Measurements from ENCODE around the gene BTRC. TPM values are rescaled to one million over a fixed set of nuclear protein-coding genes. Genes with fewer than 3 reads are reported as not detected.
"Not testable (repeated sequence)": the region's sequence is repeated elsewhere in the genome, so short reads cannot be mapped to it uniquely, and the experiment has no call there.

BTRC gene
- polyA plus RNA-seq, 6 donors from 2014 or later, result 6.0 to 13.4 (median 8.3) TPM

DNA sequence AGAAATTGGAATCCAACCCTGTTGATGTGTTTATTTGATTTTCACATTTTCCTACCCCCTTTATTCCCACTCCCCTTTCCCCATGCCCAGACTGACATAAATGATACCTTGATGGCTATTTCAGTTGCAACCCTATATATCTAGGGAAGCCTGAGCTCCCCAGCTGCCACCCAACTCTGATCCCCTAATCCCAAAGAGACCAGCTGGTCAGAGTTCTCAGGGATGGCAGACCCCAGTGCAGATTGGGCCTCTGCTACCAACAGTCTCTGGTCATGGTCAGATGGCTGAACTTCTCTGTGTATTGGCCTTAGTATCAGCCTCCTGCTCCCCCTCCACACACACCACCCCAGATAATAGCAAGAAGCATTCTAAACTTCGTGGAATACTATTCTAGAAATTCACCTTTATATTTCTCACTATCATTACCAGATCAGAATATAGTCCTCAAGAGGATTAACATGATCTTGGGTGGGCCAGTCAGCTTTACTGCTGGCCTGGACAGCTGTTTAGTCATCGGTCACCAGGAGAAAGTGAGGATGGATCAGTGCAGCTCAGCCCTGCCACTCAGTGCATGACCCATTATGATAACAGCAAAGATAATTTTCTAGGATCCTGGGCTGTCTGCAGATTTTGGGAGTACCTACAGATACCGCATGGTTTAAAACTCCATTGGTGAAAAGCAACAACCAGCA is 24.5 kb upstream of the BTRC start:
- H3K36me3 Mint-ChIP-seq, result peaks cover 0 to 4% of the 10 kb centered on the region in 2 donors
- peaks cover 0 to 8% (median 3%) of the 10 kb centered on the region in 7 donors for H3K9me3 Mint-ChIP-seq
- H3K27ac Mint-ChIP-seq, result no peak overlapping the region
- no peak for ATAC-seq (ENCODE audit: low read depth in 2 of 2)
- no peak overlapping the region for H3K4me3 Mint-ChIP-seq
- no peak for DNase-seq
- no peaks in the 10 kb centered on the region for H3K4me1 Mint-ChIP-seq
- H3K27me3 Mint-ChIP-seq, result peaks cover 40 to 68% (median 56%) of the 10 kb centered on the region in 3 donors

DNA sequence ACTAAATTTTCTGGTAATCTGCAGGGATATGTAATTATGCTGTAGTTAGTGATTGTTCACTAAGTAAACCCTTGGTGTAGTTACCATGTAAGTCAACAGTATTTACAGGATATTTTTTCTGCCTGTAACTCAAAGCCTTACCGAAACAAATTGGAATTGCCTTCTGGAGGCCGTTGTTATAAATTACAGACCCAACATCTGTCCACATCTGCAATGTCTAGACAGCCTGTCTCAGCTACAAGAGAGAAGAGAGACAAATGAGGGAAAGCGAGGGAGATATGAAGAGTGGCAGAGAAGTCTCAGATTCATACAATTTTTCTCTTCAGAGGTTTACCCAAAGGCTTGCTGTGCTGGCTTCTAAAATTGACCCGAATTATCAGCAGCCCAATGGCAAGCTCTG is 23.7 kb upstream of the BTRC start:
- no peak overlapping the region for H3K4me3 Mint-ChIP-seq

DNA sequence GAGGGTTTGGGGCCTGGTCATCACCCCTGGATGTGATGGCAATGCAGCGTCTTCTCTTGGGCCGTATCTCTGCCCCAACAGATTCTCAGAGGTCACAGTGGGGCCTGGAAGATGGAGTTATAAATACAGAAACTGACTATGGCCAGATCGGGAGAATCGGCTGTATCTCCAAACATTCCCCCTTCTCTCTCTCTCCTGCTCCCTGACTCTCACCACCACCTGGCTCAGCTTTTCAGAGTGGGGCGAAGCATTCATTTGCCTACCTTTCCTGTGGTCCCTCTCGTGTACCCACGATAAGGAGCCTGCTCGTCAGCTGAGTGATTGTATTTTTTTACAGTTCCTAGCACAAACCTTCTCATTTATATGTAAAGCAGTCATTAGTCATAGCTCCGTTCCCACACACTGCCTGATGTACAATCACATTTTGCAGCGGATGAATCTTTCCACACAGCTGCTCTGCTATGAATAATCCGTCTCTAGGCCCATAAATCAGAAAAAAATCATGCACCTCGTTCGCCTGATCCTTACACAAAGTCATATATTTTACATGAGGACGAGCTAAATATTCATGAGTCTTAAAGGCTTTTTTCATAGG is 23.2 kb upstream of the BTRC start:
- no peak for DNase-seq
- H3K27me3 Mint-ChIP-seq, result peaks cover 35 to 69% (median 49%) of the 10 kb centered on the region in 3 donors
- no peak overlapping the region for H3K4me3 Mint-ChIP-seq
- no peaks in the 10 kb centered on the region for H3K4me1 Mint-ChIP-seq
- ATAC-seq (ENCODE audit: low read depth in 2 of 2), result no peak
- H3K36me3 Mint-ChIP-seq, result peaks cover 0 to 4% of the 10 kb centered on the region in 2 donors
- H3K27ac Mint-ChIP-seq, result no peak overlapping the region
- peaks cover 0 to 8% (median 3%) of the 10 kb centered on the region in 7 donors for H3K9me3 Mint-ChIP-seq

More for the DNA sequence above, 23.7 kb upstream of the BTRC start:
- DNase-seq (no peak), ATAC-seq (ENCODE audit: low read depth in 2 of 2) (no peak)
- peaks cover 0 to 4% of the 10 kb centered on the region in 2 donors for H3K36me3 Mint-ChIP-seq
- peaks cover 38 to 69% (median 49%) of the 10 kb centered on the region in 3 donors for H3K27me3 Mint-ChIP-seq
- H3K4me1 Mint-ChIP-seq, result no peaks in the 10 kb centered on the region
- H3K9me3 Mint-ChIP-seq, result peaks cover 0 to 8% (median 3%) of the 10 kb centered on the region in 7 donors
- H3K27ac Mint-ChIP-seq, result no peak overlapping the region

GRCh38 chr10:101331956-101332355 is 22.0 kb upstream of the BTRC start:
- H3K9me3 Mint-ChIP-seq, result peaks cover 0 to 3% (median 0%) of the 10 kb centered on the region in 7 donors
- H3K27me3 Mint-ChIP-seq, result peaks cover 24 to 59% (median 44%) of the 10 kb centered on the region in 3 donors
- no peak overlapping the region for H3K27ac Mint-ChIP-seq
- no peak for DNase-seq
- no peak overlapping the region for H3K4me3 Mint-ChIP-seq
- H3K36me3 Mint-ChIP-seq, result peaks cover 0 to 3% of the 10 kb centered on the region in 2 donors
- no peaks in the 10 kb centered on the region for H3K4me1 Mint-ChIP-seq
- ATAC-seq (ENCODE audit: low read depth in 2 of 2), result no peak

- ATAC-seq (ENCODE audit: low read depth in 2 of 2); DNase-seq; H3K27ac Mint-ChIP-seq; H3K36me3 Mint-ChIP-seq; H3K9me3 Mint-ChIP-seq; H3K4me3 Mint-ChIP-seq; H3K4me1 Mint-ChIP-seq: not testable (repeated sequence)
- peaks cover 20 to 47% (median 40%) of the 10 kb centered on the region in 3 donors for H3K27me3 Mint-ChIP-seq
These were observed 19.7 kb upstream of the BTRC start for GRCh38 chr10:101334259-101334658.

- no peak overlapping the region for H3K27ac Mint-ChIP-seq
- H3K4me3 Mint-ChIP-seq, result no peak overlapping the region
- DNase-seq (no peak), ATAC-seq (ENCODE audit: low read depth in 2 of 2) (no peak)
- peaks cover 0 to 2% (median 0%) of the 10 kb centered on the region in 7 donors for H3K9me3 Mint-ChIP-seq
- no peaks in the 10 kb centered on the region for H3K4me1 Mint-ChIP-seq
- H3K27me3 Mint-ChIP-seq, result peaks cover 11 to 44% (median 34%) of the 10 kb centered on the region in 3 donors
- no peaks in the 10 kb centered on the region for H3K36me3 Mint-ChIP-seq
These were observed 17.6 kb upstream of the BTRC start for GRCh38 chr10:101336382-101336781.

DNA sequence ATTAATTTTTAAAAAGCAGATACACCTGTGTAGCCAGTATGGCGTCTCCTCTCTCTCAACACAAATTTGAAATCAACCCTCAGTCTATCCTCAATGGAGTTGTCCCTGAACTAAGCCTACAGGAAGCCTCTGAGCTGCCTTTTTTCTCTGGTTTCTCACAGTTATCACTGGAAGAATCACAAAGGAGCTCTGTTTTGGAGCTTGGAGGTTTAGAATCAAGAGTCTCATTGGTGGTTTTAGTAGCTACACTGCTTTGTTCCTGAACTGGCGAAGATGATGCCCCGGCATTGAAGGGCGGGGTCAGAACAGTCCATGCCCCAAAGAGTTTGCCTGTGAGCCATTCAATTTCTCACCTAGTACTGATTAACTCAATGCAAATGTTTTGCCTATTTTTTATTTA is 16.1 kb upstream of the BTRC start:
- no peak overlapping the region for H3K27ac Mint-ChIP-seq
- H3K9me3 Mint-ChIP-seq, result peaks cover 0 to 2% (median 0%) of the 10 kb centered on the region in 7 donors
- no peaks in the 10 kb centered on the region for H3K36me3 Mint-ChIP-seq
- DNase-seq, result no peak
- no peak for ATAC-seq (ENCODE audit: low read depth in 2 of 2)
- peaks cover 11 to 45% (median 28%) of the 10 kb centered on the region in 3 donors for H3K27me3 Mint-ChIP-seq
- H3K4me1 Mint-ChIP-seq, result no peaks in the 10 kb centered on the region
- no peak overlapping the region for H3K4me3 Mint-ChIP-seq

DNA sequence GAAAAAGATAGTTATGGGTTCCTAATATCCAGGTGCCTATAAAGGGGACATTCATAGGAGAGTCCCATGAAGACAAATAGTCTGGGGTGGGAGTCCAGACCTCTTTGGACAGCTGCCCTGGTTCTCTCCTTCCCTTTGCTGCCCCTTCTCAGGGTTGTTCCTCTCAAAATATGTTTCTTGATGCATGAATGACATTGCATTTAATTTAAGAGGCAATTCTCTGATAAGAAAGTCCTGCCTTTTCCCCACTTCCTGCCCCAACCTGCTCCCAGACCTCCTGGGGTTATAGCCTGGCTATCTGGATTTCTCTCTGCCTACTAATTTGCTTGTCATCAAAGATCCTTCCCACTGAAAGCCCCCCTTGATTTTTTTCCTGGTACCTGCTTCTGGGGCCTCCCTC is 12.5 kb upstream of the BTRC start:
- peaks cover 19 to 37% (median 27%) of the 10 kb centered on the region in 3 donors for H3K27me3 Mint-ChIP-seq
- H3K9me3 Mint-ChIP-seq, result peaks cover 0 to 2% (median 0%) of the 10 kb centered on the region in 7 donors
- no peak overlapping the region for H3K4me3 Mint-ChIP-seq
- no peaks in the 10 kb centered on the region for H3K36me3 Mint-ChIP-seq
- no peaks in the 10 kb centered on the region for H3K4me1 Mint-ChIP-seq
- no peak overlapping the region for H3K27ac Mint-ChIP-seq
- DNase-seq, result no peak
- no peak for ATAC-seq (ENCODE audit: low read depth in 2 of 2)

DNA sequence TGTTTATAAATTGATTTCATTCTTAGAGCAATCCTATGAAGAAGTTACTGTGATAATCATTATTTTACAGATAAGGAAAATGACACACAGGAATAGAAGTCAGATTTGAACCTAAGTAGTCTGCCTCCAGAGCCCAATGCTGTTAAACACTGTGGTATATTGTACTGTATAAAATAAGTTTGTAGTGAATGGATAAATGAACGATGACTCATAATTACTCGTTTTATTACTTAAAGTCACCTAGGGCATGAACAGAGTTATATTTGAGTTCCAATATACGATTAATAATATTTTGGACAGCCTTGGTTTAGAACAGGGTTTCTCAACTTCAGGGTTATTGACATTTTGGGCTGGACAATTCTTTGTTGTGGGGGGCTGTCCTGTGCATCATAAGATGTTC is 7.8 kb upstream of the BTRC start:
- Mint-ChIP-seq H3K4me1 (no peaks in the 10 kb centered on the region), H3K9me3 (peaks cover 0 to 1% (median 0%) of the 10 kb centered on the region in 7 donors), H3K4me3 (no peak overlapping the region), H3K27me3 (peaks cover 23 to 35% (median 35%) of the 10 kb centered on the region in 3 donors), H3K36me3 (no peaks in the 10 kb centered on the region), H3K27ac (no peak overlapping the region)
- ATAC-seq (ENCODE audit: low read depth in 2 of 2), result no peak
- no peak for DNase-seq

- H3K36me3 Mint-ChIP-seq, result no peaks in the 10 kb centered on the region
- peaks cover 10 to 21% (median 21%) of the 10 kb centered on the region in 3 donors for H3K4me1 Mint-ChIP-seq
- peaks cover 18 to 33% (median 27%) of the 10 kb centered on the region in 3 donors for H3K27me3 Mint-ChIP-seq
- ATAC-seq (ENCODE audit: low read depth in 2 of 2) (no peak), DNase-seq (no peak)
- peak overlapping the region in 1 of 8 donors; percentile 24 for H3K4me3 Mint-ChIP-seq
- peaks cover 0 to 1% (median 0%) of the 10 kb centered on the region in 7 donors for H3K9me3 Mint-ChIP-seq
- H3K27ac Mint-ChIP-seq, result no peak overlapping the region
These were observed 2.9 kb upstream of the BTRC start for GRCh38 chr10:101351017-101351416.

DNA sequence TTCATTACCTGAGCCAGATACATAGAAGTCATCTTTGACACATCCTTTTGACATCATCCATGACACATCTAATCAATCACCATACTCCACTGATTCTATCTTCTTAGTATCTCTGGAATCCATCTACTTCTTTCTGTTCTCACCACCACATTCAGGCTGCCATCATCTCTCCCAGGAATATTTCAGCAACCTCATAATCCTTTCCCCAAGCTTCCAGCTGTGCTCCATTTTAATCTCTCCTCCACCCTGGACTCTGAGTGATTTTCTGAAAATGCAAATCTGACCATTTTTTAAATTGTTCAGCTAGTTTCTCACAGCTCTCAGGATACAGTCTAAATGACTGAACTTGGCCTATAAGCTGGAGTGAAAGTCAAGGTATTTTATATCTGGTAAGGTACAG is 2.5 kb upstream of the BTRC start:
- Mint-ChIP-seq H3K4me3 (peak overlapping the region in 1 of 8 donors; percentile 24), H3K4me1 (peaks cover 13 to 26% (median 25%) of the 10 kb centered on the region in 3 donors), H3K27me3 (peaks cover 18 to 33% (median 27%) of the 10 kb centered on the region in 3 donors), H3K36me3 (no peaks in the 10 kb centered on the region), H3K27ac (no peak overlapping the region), H3K9me3 (peaks cover 0 to 1% (median 0%) of the 10 kb centered on the region in 7 donors)
- no peak for DNase-seq
- ATAC-seq (ENCODE audit: low read depth in 2 of 2), result no peak

GRCh38 chr10:101352857-101353256 is 1.1 kb upstream of the BTRC start:
- H3K9me3 Mint-ChIP-seq; ATAC-seq (ENCODE audit: low read depth in 2 of 2); DNase-seq; H3K36me3 Mint-ChIP-seq: not testable (repeated sequence)
- Mint-ChIP-seq H3K4me1 (peaks cover 14 to 32% (median 27%) of the 10 kb centered on the region in 3 donors), H3K27me3 (peaks cover 18 to 33% (median 27%) of the 10 kb centered on the region in 3 donors), H3K4me3 (peak overlapping the region in 1 of 8 donors; percentile 16), H3K27ac (peak overlapping the region in 1 of 6 donors; percentile 26)

DNA sequence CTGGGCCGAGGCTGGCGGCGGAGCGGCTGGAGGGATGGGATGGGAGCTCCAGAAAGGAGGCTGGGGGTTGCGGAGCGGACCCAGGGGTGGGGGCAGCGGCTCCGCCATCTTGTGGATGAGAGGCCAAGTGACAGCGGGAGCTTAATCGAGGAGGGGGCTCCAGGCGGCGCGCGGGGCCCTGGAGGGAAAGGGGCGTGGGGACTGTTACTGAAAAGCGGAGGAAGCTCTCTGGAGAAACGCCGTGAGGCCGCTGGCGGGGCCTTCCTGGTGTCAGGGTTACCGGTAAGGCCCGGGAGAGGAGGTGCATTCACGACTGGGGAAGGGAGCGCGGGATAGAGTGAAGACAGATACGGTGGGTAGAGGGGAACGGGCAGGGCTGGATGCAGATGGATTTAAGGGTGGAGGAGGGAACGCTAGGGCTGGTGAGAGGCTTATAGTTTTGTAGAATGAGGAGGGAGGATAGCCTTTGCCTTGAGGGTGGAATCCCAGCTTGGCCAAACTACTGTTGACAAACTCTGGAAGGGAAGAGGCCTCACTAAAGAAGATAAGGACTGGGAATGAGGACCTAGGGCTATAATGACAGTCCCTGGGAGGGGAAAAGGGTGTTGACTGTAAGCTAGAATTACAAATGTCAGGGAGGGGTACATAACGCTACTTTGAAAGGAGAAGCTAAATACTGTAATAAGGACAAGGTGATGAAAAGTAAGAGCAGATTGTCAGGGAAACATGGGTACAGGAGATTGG is 535 bp downstream of the BTRC start:
- Mint-ChIP-seq H3K9me3 (no peaks in the 10 kb centered on the region), H3K27ac (peak overlapping the region; percentile 86 to 98 (median 94)), H3K4me3 (peak overlapping the region; percentile 93 to 99 (median 98)), H3K4me1 (peaks cover 18 to 32% (median 32%) of the 10 kb centered on the region in 3 donors), H3K27me3 (peaks cover 15 to 23% (median 18%) of the 10 kb centered on the region in 3 donors), H3K36me3 (no peaks in the 10 kb centered on the region)
- ATAC-seq (ENCODE audit: low read depth in 2 of 2), result peak in 1 of 2 donors; percentile 0
- DNase-seq, result no peak
